NCI-H345 treated with DMSO at 0.1 percent for 48 hours (cell line): ENCODE measurements around the gene WNT7A.

Experiments used
- DNase-seq: peaks from one replicate; lab custom pipeline; 2025; ENCODE audit not compliant: unreplicated experiment; lab: John Stamatoyannopoulos, UW

Gene WNT7A

GRCh38 chr3:13776253-13777050, 103.4 kb downstream of the WNT7A start:
- DNase-seq, result no peak

DNA sequence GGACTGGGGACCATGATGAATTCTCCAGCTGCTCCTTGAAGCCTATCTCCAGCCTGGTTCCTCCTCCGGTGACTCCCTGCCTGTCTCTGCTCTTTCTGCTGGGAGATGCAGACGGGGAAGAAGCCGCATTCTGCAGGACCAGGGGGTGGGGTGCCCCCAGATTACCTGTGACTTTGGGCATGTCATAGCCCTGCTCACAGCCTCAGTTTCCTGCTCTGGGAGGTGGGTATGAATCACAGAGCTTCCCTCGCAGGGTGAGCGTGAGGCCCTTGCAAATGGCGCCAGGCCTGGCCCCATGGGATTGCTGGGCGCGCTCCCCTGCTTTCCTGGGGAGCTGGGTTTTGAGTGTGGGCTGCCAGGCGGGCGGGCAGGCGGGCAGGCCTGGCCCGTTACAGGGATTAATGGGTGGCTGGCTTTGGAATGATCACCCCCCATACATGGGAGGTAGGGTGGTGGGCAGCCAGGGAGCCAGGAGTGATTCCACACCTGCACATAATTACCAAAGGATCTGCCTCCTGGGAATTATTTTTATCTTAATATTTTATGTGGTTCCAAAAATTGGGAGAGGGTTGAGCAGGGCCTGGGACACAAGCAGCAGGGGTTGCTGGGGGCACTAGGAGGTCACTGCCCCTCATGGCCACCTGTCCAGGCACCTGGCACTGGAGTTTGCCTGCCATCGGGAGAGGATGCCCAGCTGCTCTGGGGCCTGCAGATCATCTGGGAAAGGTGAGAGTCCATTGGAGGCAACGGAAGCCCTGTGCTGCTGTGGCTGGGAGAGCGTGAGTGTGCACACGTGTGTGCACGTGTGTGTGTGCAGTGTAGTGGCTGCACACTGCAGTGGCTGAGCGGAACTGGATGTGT, 106.8 kb downstream of the WNT7A start:
- no peak for DNase-seq

GRCh38 chr3:13772321-13772745, 107.5 kb downstream of the WNT7A start:
- DNase-seq, result no peak

DNA sequence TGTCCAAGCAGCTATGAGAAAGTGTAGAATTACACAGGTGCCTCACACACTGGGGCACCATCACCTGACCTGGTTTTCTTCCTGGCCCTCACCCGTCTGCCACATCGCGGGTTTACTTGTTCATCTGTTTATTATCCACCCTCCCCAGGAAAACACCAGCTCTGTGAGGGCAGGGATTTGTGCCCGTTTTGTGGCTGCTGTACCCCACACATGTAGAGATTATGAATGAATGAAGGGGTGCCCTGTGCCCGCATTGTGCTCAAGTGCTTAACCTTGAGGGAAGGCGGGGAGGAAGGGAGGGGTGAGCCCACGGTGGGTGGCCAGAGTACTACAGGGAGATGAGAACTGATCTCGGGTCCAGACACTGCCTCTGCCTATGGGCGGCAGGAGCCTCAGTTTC, 108.4 kb downstream of the WNT7A start:
- DNase-seq, result no peak

GRCh38 chr3:13770170-13771169, 109.4 kb downstream of the WNT7A start:
- no peak for DNase-seq

DNA sequence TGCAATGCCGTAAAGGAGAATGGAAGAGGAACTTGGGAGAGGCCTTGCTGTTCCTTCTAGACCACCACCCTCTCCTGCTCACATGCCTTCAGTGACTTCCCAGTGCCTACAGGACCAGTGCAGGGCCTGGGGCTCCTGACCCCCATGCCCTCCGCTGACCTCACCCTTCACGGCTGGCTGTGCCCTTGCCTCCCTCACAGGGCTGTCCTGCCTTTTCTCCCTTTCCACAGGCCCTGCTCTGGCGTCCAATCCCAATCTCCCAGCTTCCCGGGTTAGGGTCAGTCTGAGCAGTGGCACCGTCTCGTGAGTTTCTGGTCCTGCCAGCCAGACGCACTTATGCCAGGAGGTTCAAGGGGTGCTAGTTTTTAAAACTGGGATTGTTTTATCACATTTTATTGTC, 110.4 kb downstream of the WNT7A start:
- no peak for DNase-seq

DNA sequence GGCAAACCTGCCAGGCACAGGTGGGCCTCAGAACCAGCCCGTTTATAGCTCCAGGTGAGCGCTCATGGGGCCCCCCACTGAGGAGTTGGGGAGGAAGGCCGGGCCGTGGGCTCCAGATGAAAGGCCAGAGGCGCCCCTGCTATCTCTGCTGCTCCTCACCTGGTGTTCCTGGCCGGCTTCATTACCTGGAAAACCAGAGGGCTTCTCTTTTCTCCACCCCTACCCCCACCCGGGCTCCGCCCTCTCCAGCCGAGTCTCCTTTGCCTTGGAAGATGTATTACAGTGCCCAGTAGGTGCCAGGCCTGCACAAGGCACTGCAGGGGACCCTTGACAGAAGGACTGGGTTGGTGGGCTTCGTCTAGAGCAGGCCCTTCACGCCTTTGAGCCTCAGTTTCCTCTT, 111.4 kb downstream of the WNT7A start:
- DNase-seq, result no peak

DNA sequence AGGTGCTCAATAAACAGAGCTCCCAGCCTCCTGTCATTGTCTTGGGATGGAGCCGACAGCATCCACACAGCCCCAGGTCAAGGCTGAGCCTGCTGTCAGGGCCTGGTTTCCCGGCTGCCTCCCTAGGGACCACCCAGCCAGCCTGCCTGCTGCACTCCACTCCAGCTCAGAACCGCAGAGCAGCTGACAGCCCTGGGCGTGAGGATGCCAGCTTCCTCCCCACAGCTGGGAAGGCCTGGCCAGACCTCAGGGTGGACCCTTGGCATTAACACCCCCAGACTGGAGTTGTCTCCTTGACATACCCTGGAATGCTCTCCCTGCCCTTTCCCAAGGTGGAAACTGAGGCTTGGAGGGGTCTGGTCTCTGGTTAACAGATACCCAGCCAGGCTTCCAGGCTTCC, 112.0 kb downstream of the WNT7A start:
- DNase-seq, result no peak

DNA sequence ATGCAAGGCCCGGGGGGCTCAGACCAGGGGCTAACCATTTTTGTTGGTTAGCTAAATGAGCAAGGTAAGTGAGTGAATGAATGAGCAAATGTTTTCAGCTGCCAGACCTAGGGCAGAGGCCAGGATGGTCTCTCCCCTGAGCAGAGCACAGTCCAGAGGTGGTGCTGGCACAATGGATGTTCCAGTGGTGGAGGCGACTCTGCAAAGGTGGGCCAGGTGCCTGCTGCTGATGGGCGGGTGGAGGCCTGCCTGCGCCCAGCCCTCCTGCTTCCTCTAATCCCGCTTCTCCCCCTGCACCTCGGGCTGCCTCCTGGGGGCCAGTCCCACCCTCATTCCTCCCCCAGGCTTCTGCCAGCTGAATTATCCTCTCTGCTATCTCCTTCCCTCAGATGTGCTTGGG, 112.8 kb downstream of the WNT7A start:
- no peak for DNase-seq
